ENCODE measurements around the gene RSL1D1. TPM values are rescaled to one million over a fixed set of nuclear protein-coding genes. Genes with fewer than 3 reads are reported as not detected.
A peak's percentile ranks its signal among the peaks of the same experiment; 100 is the strongest.

Gene RSL1D1
- 174 TPM for polyA plus RNA-seq (2012; ENCODE audit: low read depth, missing spikeins)

GRCh38 chr16:11851294-11852091 lies at the start of gene RSL1D1:
TSS of gene RSL1D1 (minus strand) at chr16:11851542. CDS start at chr16:11851512, 30 bp downstream.
- FAIRE-seq (peak; percentile 95), DNase-seq (ENCODE audit: insufficient read length, low spot score) (peak; percentile 92)
- TF ChIP-seq TAF1 (IDR thresholded peaks at IDR 0.05; ENCODE audit: low read depth, low read length) (peak; percentile 98), POLR2A (IDR thresholded peaks at IDR 0.05; ENCODE audit: low read depth, low read length) (peak; percentile 97), POU2F2 (IDR thresholded peaks at IDR 0.05; ENCODE audit: low read depth, low read length) (peak; percentile 49; the same call in 1 of the 2 replicates), PAX5 (IDR thresholded peaks at IDR 0.05; ENCODE audit: insufficient read depth, low read length, severe bottlenecking) (peak; percentile 15), POLR2AphosphoS5 (IDR thresholded peaks at IDR 0.05; ENCODE audit: low read depth, low read length) (peak; percentile 98), SPI1 (IDR thresholded peaks at IDR 0.05; ENCODE audit: low read depth, low read length) (peak; percentile 80)

GRCh38 chr16:11901091-11901490 lies 49.7 kb upstream of the RSL1D1 start:
- DNase-seq (ENCODE audit: insufficient read length, low spot score), result no peak
- TF ChIP-seq POLR2A (IDR thresholded peaks at IDR 0.05; ENCODE audit: low read depth, low read length) (no peak), SPI1 (IDR thresholded peaks at IDR 0.05; ENCODE audit: low read depth, low read length) (no peak), PAX5 (IDR thresholded peaks at IDR 0.05; ENCODE audit: insufficient read depth, low read length, severe bottlenecking) (no peak), POLR2AphosphoS5 (IDR thresholded peaks at IDR 0.05; ENCODE audit: low read depth, low read length) (no peak), POU2F2 (IDR thresholded peaks at IDR 0.05; ENCODE audit: low read depth, low read length) (no peak), TAF1 (IDR thresholded peaks at IDR 0.05; ENCODE audit: low read depth, low read length) (no peak)
- FAIRE-seq, result no peak

- no peak for TF ChIP-seq POU2F2 (IDR thresholded peaks at IDR 0.05; ENCODE audit: low read depth, low read length)
- no peak for TF ChIP-seq PAX5 (IDR thresholded peaks at IDR 0.05; ENCODE audit: insufficient read depth, low read length, severe bottlenecking)
- no peak for TF ChIP-seq POLR2AphosphoS5 (IDR thresholded peaks at IDR 0.05; ENCODE audit: low read depth, low read length)
- TF ChIP-seq POLR2A (IDR thresholded peaks at IDR 0.05; ENCODE audit: low read depth, low read length), result no peak
- TF ChIP-seq SPI1 (IDR thresholded peaks at IDR 0.05; ENCODE audit: low read depth, low read length), result no peak
- TF ChIP-seq TAF1 (IDR thresholded peaks at IDR 0.05; ENCODE audit: low read depth, low read length), result no peak
- no peak for FAIRE-seq
- DNase-seq (ENCODE audit: insufficient read length, low spot score), result no peak
These were observed 45.3 kb upstream of the RSL1D1 start for GRCh38 chr16:11896486-11897176.

- FAIRE-seq (no peak), DNase-seq (ENCODE audit: insufficient read length, low spot score) (no peak)
- no peak for TF ChIP-seq TAF1 (IDR thresholded peaks at IDR 0.05; ENCODE audit: low read depth, low read length)
- TF ChIP-seq SPI1 (IDR thresholded peaks at IDR 0.05; ENCODE audit: low read depth, low read length), result no peak
- no peak for TF ChIP-seq POLR2AphosphoS5 (IDR thresholded peaks at IDR 0.05; ENCODE audit: low read depth, low read length)
- no peak for TF ChIP-seq PAX5 (IDR thresholded peaks at IDR 0.05; ENCODE audit: insufficient read depth, low read length, severe bottlenecking)
These were observed 42.2 kb upstream of the RSL1D1 start for GRCh38 chr16:11893571-11893970.

- TF ChIP-seq SPI1 (IDR thresholded peaks at IDR 0.05; ENCODE audit: low read depth, low read length) (no peak), TAF1 (IDR thresholded peaks at IDR 0.05; ENCODE audit: low read depth, low read length) (no peak), POLR2A (IDR thresholded peaks at IDR 0.05; ENCODE audit: low read depth, low read length) (no peak), POU2F2 (IDR thresholded peaks at IDR 0.05; ENCODE audit: low read depth, low read length) (no peak), PAX5 (IDR thresholded peaks at IDR 0.05; ENCODE audit: insufficient read depth, low read length, severe bottlenecking) (no peak), POLR2AphosphoS5 (IDR thresholded peaks at IDR 0.05; ENCODE audit: low read depth, low read length) (no peak)
- DNase-seq (ENCODE audit: insufficient read length, low spot score), result no peak
- FAIRE-seq, result no peak
These were observed 41.4 kb upstream of the RSL1D1 start for GRCh38 chr16:11892761-11893160.

GRCh38 chr16:11890231-11890965 lies 39.1 kb upstream of the RSL1D1 start:
- no peak for TF ChIP-seq POU2F2 (IDR thresholded peaks at IDR 0.05; ENCODE audit: low read depth, low read length)
- TF ChIP-seq POLR2AphosphoS5 (IDR thresholded peaks at IDR 0.05; ENCODE audit: low read depth, low read length), result no peak
- TF ChIP-seq POLR2A (IDR thresholded peaks at IDR 0.05; ENCODE audit: low read depth, low read length), result no peak
- no peak for TF ChIP-seq SPI1 (IDR thresholded peaks at IDR 0.05; ENCODE audit: low read depth, low read length)
- TF ChIP-seq TAF1 (IDR thresholded peaks at IDR 0.05; ENCODE audit: low read depth, low read length), result no peak
- TF ChIP-seq PAX5 (IDR thresholded peaks at IDR 0.05; ENCODE audit: insufficient read depth, low read length, severe bottlenecking), result no peak
- no peak for FAIRE-seq
- DNase-seq (ENCODE audit: insufficient read length, low spot score), result no peak

- DNase-seq (ENCODE audit: insufficient read length, low spot score) (no peak), FAIRE-seq (no peak)
- TF ChIP-seq PAX5 (IDR thresholded peaks at IDR 0.05; ENCODE audit: insufficient read depth, low read length, severe bottlenecking) (no peak), POLR2AphosphoS5 (IDR thresholded peaks at IDR 0.05; ENCODE audit: low read depth, low read length) (no peak), SPI1 (IDR thresholded peaks at IDR 0.05; ENCODE audit: low read depth, low read length) (no peak), POU2F2 (IDR thresholded peaks at IDR 0.05; ENCODE audit: low read depth, low read length) (no peak), TAF1 (IDR thresholded peaks at IDR 0.05; ENCODE audit: low read depth, low read length) (no peak), POLR2A (IDR thresholded peaks at IDR 0.05; ENCODE audit: low read depth, low read length) (no peak)
These were observed 35.5 kb upstream of the RSL1D1 start for GRCh38 chr16:11886881-11887280.

- FAIRE-seq, result no peak
- no peak for DNase-seq (ENCODE audit: insufficient read length, low spot score)
- TF ChIP-seq PAX5 (IDR thresholded peaks at IDR 0.05; ENCODE audit: insufficient read depth, low read length, severe bottlenecking) (no peak), POU2F2 (IDR thresholded peaks at IDR 0.05; ENCODE audit: low read depth, low read length) (no peak), POLR2A (IDR thresholded peaks at IDR 0.05; ENCODE audit: low read depth, low read length) (no peak), SPI1 (IDR thresholded peaks at IDR 0.05; ENCODE audit: low read depth, low read length) (no peak), POLR2AphosphoS5 (IDR thresholded peaks at IDR 0.05; ENCODE audit: low read depth, low read length) (no peak), TAF1 (IDR thresholded peaks at IDR 0.05; ENCODE audit: low read depth, low read length) (no peak)
These were observed 32.7 kb upstream of the RSL1D1 start for GRCh38 chr16:11884035-11884434.
